ENCODE measurements around the gene CHRM5.
"Not testable (repeated sequence)": the region's sequence is repeated elsewhere in the genome, so short reads cannot be mapped to it uniquely, and the experiment has no call there.

The CHRM5 gene

DNA sequence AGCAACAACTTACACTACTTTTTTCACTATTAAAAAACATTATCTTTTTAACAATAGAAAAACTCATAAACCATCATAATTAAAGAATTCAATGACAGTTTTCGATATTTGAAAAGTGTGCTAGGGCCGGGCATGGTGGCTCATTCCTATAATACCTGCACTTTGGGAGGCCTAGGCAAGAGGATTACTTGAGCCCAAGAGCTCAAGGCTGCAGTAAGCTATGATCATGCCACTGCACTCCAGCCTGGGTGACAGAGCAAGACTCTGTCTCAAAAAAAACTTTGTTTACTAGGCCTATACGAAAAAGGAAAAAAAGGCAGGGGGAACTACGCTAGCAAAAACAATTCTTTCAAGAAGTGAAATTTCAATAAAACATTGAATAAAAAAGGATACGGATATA, 42.6 kb downstream of the CHRM5 start:
- Mint-ChIP-seq H3K36me3 (ENCODE audit: low read depth) (no peaks in the 10 kb centered on the region), H3K27ac (no peak overlapping the region), H3K27me3 (no peaks in the 10 kb centered on the region), H3K4me1 (ENCODE audit: low read depth) (no peaks in the 10 kb centered on the region), H3K4me3 (no peak overlapping the region), H3K9me3 (no peaks in the 10 kb centered on the region)
- intact Hi-C loops (cut with micrococcal nuclease), result no loop called here

GRCh38 chr15:34011481-34011880, 43.2 kb downstream of the CHRM5 start:
- Mint-ChIP-seq H3K27me3 (no peaks in the 10 kb centered on the region), H3K4me3 (no peak overlapping the region), H3K36me3 (ENCODE audit: low read depth) (no peaks in the 10 kb centered on the region), H3K9me3 (no peaks in the 10 kb centered on the region), H3K4me1 (ENCODE audit: low read depth) (no peaks in the 10 kb centered on the region), H3K27ac (no peak overlapping the region)
- intact Hi-C loops (cut with micrococcal nuclease), result no loop called here

GRCh38 chr15:34012461-34013028, 44.2 kb downstream of the CHRM5 start:
- no peaks in the 10 kb centered on the region for H3K36me3 Mint-ChIP-seq (ENCODE audit: low read depth)
- no peaks in the 10 kb centered on the region for H3K27me3 Mint-ChIP-seq
- intact Hi-C loops (cut with micrococcal nuclease), result no loop called here
- H3K4me3 Mint-ChIP-seq, result no peak overlapping the region
- no peak overlapping the region for H3K27ac Mint-ChIP-seq
- H3K9me3 Mint-ChIP-seq, result no peaks in the 10 kb centered on the region
- H3K4me1 Mint-ChIP-seq (ENCODE audit: low read depth), result no peaks in the 10 kb centered on the region

GRCh38 chr15:34013746-34014145, 45.4 kb downstream of the CHRM5 start:
- no peak overlapping the region for H3K4me3 Mint-ChIP-seq
- no peaks in the 10 kb centered on the region for H3K36me3 Mint-ChIP-seq (ENCODE audit: low read depth)
- H3K27ac Mint-ChIP-seq, result no peak overlapping the region
- intact Hi-C loops (cut with micrococcal nuclease), result no loop called here
- H3K27me3 Mint-ChIP-seq, result no peaks in the 10 kb centered on the region
- no peaks in the 10 kb centered on the region for H3K4me1 Mint-ChIP-seq (ENCODE audit: low read depth)
- H3K9me3 Mint-ChIP-seq, result peaks cover 7% of the 10 kb centered on the region

- H3K9me3 Mint-ChIP-seq, result peaks cover 7% of the 10 kb centered on the region
Observed at GRCh38 chr15:34014556-34014955, 46.3 kb downstream of the CHRM5 start.

GRCh38 chr15:34018021-34018645, 49.8 kb downstream of the CHRM5 start:
- no peaks in the 10 kb centered on the region for H3K27me3 Mint-ChIP-seq

More at GRCh38 chr15:34014556-34014955, 46.3 kb downstream of the CHRM5 start:
- H3K27me3 Mint-ChIP-seq, result no peaks in the 10 kb centered on the region
- no peaks in the 10 kb centered on the region for H3K4me1 Mint-ChIP-seq (ENCODE audit: low read depth)
- H3K36me3 Mint-ChIP-seq (ENCODE audit: low read depth), result no peaks in the 10 kb centered on the region
- H3K27ac Mint-ChIP-seq, result no peak overlapping the region
- H3K4me3 Mint-ChIP-seq, result no peak overlapping the region
- intact Hi-C loops (cut with micrococcal nuclease), result no loop called here

DNA sequence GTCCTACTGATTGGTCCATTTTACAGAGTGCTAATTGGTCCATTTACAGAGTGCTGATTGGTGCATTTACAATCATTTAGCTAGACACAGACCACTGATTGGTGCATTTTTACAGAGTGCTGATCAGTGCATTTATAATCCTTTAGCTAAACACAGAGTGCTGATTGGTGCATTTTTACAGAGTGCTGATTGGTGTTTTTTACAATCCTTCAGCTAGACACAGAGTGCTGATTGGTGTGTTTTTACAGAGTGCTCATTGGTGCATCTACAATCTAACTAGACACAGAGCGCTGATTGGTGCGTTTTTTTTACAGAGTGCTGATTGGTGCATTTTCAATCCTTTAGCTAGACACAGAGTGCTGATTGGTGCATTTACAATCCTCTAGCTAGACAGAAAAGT, 50.4 kb downstream of the CHRM5 start:
- H3K9me3 Mint-ChIP-seq; H3K27me3 Mint-ChIP-seq; H3K36me3 Mint-ChIP-seq (ENCODE audit: low read depth); H3K4me3 Mint-ChIP-seq; intact Hi-C loops (cut with micrococcal nuclease); H3K4me1 Mint-ChIP-seq (ENCODE audit: low read depth); H3K27ac Mint-ChIP-seq: not testable (repeated sequence)

More at GRCh38 chr15:34018021-34018645, 49.8 kb downstream of the CHRM5 start:
- Mint-ChIP-seq H3K4me1 (ENCODE audit: low read depth) (no peaks in the 10 kb centered on the region), H3K27ac (no peak overlapping the region), H3K36me3 (ENCODE audit: low read depth) (no peaks in the 10 kb centered on the region), H3K9me3 (peaks cover 7% of the 10 kb centered on the region), H3K4me3 (no peak overlapping the region)
- intact Hi-C loops (cut with micrococcal nuclease), result no loop called here

DNA sequence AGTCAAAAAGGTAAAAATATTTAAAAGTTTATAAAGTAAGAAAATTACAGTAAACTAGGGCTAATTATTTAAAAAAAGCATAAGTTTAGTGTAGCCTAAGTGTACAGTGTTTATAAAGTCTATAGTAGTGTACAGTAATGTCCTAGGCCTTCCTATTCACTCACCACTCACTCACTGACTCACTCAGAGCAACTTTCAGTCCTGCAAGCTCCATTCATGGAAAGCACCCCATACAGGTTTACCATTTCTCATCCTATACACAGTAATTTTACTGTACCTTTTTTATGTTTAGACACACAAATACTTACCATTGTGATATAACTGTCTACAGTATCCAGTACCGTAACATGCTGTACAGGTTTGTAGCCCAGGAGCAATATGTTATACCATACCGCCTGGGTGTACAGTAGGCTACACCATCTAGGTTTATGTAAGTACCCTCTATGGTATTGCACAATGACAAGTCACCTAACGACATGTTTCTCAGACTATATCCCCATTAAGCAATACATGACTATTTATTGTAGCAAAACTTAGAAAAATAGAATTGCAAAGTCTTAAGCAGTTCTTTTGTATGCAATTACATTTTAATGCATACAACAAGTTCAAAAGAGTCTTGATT, 51.2 kb downstream of the CHRM5 start:
- no peak overlapping the region for H3K27ac Mint-ChIP-seq
- peaks cover 7% of the 10 kb centered on the region for H3K9me3 Mint-ChIP-seq

DNA sequence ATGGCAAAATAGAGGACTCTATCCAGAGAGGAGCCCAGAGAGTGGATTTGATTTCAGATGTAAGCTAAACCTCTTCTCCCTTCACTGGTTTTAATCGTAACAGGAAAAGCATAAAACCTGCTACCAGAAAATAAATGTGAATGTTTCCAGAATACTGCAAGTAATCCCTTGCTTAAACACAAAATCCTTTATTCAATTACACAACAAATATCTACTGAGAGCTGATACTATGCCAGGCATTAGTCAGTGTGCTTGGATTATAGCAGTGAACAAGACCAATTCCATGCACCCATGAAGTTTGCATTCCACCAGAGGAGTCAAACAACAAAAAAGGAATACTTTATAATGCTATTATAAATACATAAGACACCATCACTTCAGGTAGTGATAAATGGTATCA, 55.6 kb downstream of the CHRM5 start:
- intact Hi-C loops (cut with micrococcal nuclease), result no loop called here
- no peak overlapping the region for H3K4me3 Mint-ChIP-seq
- no peaks in the 10 kb centered on the region for H3K9me3 Mint-ChIP-seq
- no peaks in the 10 kb centered on the region for H3K36me3 Mint-ChIP-seq (ENCODE audit: low read depth)
- H3K27ac Mint-ChIP-seq, result no peak overlapping the region
- no peaks in the 10 kb centered on the region for H3K27me3 Mint-ChIP-seq
- no peaks in the 10 kb centered on the region for H3K4me1 Mint-ChIP-seq (ENCODE audit: low read depth)

More for the DNA sequence above, 51.2 kb downstream of the CHRM5 start:
- no peaks in the 10 kb centered on the region for H3K4me1 Mint-ChIP-seq (ENCODE audit: low read depth)
- H3K4me3 Mint-ChIP-seq, result no peak overlapping the region
- intact Hi-C loops (cut with micrococcal nuclease), result no loop called here
- H3K36me3 Mint-ChIP-seq (ENCODE audit: low read depth), result no peaks in the 10 kb centered on the region
- no peaks in the 10 kb centered on the region for H3K27me3 Mint-ChIP-seq

- Mint-ChIP-seq H3K4me3 (no peak overlapping the region), H3K27ac (no peak overlapping the region), H3K4me1 (ENCODE audit: low read depth) (no peaks in the 10 kb centered on the region), H3K27me3 (no peaks in the 10 kb centered on the region), H3K36me3 (ENCODE audit: low read depth) (no peaks in the 10 kb centered on the region), H3K9me3 (no peaks in the 10 kb centered on the region)
- intact Hi-C loops (cut with micrococcal nuclease), result no loop called here
Observed at GRCh38 chr15:34025252-34025651, 57.0 kb downstream of the CHRM5 start.

- Mint-ChIP-seq H3K9me3 (no peaks in the 10 kb centered on the region), H3K36me3 (ENCODE audit: low read depth) (no peaks in the 10 kb centered on the region), H3K4me3 (no peak overlapping the region), H3K4me1 (ENCODE audit: low read depth) (no peaks in the 10 kb centered on the region), H3K27me3 (no peaks in the 10 kb centered on the region), H3K27ac (no peak overlapping the region)
- intact Hi-C loops (cut with micrococcal nuclease), result no loop called here
Observed at GRCh38 chr15:34027606-34028005, 59.3 kb downstream of the CHRM5 start.

DNA sequence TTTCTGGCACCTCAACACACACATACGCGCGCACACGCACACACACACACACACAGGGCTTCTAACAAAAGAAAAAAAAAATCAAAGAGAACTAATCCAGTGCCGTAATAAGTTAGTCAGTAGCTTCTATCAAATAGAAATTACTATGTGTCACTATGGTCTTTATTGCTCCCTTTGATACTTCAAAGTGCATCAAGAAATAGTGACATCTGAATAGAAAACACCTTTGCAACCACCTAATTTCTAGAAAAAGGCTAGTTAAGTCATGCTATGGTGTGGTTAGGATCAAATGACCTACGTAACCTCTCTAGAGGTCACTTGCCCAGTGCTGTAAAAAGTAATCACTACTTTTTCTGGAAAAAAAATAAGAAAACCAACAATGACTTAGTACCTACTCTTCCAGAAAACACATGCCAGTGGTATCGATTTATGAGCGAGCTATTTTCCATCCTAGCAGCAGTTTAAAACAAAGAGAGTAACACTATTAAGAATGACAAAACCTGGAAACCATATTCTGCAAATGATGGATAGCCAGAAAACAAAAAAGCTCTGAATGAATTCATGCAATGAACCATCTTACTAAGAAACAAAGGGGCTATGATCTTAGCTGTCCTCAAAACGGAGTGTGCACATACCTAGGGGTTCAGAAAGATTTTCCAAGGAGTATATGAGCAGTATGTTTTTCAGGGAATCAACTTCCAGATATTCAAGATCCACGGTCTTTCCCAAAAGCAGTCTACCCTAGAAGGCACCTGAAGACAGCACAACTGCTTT, 63.9 kb downstream of the CHRM5 start:
- Mint-ChIP-seq H3K4me1 (ENCODE audit: low read depth) (no peaks in the 10 kb centered on the region), H3K9me3 (no peaks in the 10 kb centered on the region), H3K27ac (no peak overlapping the region), H3K27me3 (no peaks in the 10 kb centered on the region), H3K4me3 (no peak overlapping the region), H3K36me3 (ENCODE audit: low read depth) (no peaks in the 10 kb centered on the region)
- intact Hi-C loops (cut with micrococcal nuclease), result no loop called here

DNA sequence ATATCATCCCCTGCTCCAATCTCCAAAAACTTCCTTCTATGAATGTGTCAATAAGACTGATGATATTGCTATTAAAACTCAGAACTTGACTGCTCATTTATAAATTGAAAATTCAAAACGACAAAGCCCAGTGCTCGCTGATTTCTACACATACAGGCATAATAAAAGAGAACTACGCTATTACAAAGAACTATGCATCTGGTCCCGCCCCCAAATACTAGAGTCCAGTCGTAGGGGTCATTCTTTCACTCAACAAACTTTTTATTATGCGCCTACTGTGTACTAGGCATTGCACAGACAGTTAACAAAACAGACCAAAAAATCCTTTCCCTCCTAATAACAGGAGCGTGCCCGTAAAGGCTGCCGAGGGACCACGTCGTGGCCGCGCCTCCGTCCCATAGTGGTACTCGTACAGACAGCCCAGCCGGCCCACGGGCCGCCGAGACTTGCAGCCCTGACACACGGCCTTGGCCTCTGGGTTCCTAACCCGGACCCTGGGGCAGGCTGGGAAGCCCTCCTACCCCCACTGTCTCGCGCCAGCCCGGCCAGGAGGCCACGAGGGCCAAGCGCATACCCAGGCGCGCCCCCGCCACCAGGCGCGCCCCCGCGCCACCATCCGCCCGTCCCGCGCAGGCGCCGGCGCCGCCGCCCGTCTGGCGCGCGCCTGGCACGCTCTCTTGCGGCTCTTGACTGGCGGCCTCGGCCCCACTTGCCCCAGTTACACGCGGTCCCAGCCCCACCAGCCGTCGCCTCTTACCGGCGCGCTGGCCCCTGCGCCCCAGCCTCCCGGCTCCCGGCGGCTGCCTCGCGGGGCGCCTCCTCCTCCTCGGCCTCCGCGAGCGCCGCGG, 70.0 kb downstream of the CHRM5 start:
- Mint-ChIP-seq H3K27me3 (no peaks in the 10 kb centered on the region), H3K9me3 (no peaks in the 10 kb centered on the region), H3K36me3 (ENCODE audit: low read depth) (no peaks in the 10 kb centered on the region), H3K4me3 (peak overlapping the region; percentile 86), H3K27ac (peak overlapping the region; percentile 83), H3K4me1 (ENCODE audit: low read depth) (peaks cover 16% of the 10 kb centered on the region)
- intact Hi-C loops (cut with micrococcal nuclease), result loop anchor here (2.0 kb wide), 1 partner anchor 63 kb away; the partner anchor contains the start of gene EMC7

Measured in dendritic cell treated with granulocyte-macrophage colony-stimulating factor and Interleukin-4, amounts not matched to agents 40 ng/mL and 50 ng/mL, for 4 days (primary cell).